ENCODE data around the gene KICS2.

DNA sequence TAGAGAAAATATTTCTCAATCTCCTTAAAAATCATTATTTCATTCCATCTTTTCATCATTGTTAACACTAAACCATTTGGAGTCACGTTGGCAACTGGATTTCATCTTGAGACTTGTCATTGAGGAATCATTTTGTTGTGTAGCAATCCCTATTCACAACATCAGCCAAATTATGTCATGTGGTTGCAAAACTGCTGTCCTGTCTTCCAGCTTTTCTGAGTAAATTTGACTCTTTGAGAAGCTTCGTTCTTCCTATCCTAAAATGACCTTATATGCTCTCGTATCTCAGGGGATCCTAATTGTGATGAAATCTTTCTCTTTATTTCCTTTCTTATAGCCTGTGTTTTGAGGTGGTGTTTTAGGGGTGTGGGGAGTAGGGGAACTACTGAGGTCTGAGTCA, 30.6 kb upstream of the KICS2 start:
- TF ChIP-seq POLR2AphosphoS5 (IDR thresholded peaks at IDR 0.05), result peak in 1 of 2 donors; percentile 67
- TF ChIP-seq, protein P1, sequence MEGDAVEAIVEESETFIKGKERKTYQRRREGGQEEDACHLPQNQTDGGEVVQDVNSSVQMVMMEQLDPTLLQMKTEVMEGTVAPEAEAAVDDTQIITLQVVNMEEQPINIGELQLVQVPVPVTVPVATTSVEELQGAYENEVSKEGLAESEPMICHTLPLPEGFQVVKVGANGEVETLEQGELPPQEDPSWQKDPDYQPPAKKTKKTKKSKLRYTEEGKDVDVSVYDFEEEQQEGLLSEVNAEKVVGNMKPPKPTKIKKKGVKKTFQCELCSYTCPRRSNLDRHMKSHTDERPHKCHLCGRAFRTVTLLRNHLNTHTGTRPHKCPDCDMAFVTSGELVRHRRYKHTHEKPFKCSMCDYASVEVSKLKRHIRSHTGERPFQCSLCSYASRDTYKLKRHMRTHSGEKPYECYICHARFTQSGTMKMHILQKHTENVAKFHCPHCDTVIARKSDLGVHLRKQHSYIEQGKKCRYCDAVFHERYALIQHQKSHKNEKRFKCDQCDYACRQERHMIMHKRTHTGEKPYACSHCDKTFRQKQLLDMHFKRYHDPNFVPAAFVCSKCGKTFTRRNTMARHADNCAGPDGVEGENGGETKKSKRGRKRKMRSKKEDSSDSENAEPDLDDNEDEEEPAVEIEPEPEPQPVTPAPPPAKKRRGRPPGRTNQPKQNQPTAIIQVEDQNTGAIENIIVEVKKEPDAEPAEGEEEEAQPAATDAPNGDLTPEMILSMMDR (IDR thresholded peaks at IDR 0.05), result no peak
- TF ChIP-seq EP300 (IDR thresholded peaks at IDR 0.05), result no peak
- no peak for TF ChIP-seq POLR2A (IDR thresholded peaks at IDR 0.05)

Data from upper lobe of left lung (tissue), 4 donors.